Fibroblast of lung (primary cell): ENCODE data around the gene SLC27A4.

Source experiments
- CTCF ChIP-seq, 2 donors: IDR thresholded peaks in 1 of 2; conservative IDR thresholded peaks in 1 of 2; 1 replicate in 1 of 2; 2 replicates in 1 of 2; pipeline ENCODE4 v1.5.1; 2011 to 2012; ENCODE audit warnings: low read length in 2 of 2, control low read depth in 1 of 2, inconsistent platforms in 1 of 2, low read depth in 1 of 2, mild to moderate bottlenecking in 1 of 2
- EZH2 ChIP-seq: IDR thresholded peaks from 2 replicates; pipeline ENCODE4 v1.5.1; 2012; ENCODE audit warnings: low read length, control low read depth, mild to moderate bottlenecking; ENCODE audit errors: missing control alignments

GRCh38 chr9:128323212-128323730 lies 17.1 kb upstream of the SLC27A4 start:
- TF ChIP-seq CTCF (conservative IDR thresholded peaks at IDR 0.05 in 1 of 2, IDR thresholded peaks at IDR 0.05 in 1 of 2; ENCODE audit: low read depth in 1 of 2, low read length in 2 of 2) (no peak), EZH2 (no peak)
